ENCODE results near the gene GPATCH2L.

Gene GPATCH2L

DNA sequence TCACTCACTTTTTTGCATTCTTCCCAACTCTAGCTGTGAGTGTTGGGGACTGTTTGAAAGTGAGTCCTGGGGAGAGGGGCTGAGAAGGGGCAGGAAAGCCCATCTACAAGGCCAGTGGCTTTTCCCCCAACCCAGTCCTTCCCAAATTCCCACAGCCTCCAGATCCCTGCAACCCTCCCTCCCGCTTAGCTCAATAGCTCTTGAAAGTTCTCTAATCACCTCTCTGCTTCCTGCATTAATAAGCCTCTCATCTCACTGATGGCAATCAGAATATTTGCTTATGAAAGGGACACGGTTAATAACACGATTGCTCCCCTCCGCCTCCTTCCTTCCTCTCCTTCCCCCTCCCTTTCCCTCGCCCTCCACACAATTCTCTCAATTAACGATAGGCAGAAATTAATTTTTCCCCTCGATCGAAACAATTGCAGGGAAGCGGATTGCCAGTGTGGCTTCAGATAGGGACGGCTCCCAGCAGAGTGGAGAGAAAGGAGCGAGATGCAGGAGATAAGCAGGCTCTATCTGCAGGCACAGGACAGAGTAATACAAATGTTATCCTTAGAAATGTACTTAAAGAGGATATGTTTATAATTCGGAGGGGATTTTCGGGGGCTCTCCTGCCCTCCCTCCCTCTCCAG, 15.1 kb upstream of the GPATCH2L start:
- no peak for DNase-seq (ENCODE audit: low read depth)
- TF ChIP-seq, protein P1, sequence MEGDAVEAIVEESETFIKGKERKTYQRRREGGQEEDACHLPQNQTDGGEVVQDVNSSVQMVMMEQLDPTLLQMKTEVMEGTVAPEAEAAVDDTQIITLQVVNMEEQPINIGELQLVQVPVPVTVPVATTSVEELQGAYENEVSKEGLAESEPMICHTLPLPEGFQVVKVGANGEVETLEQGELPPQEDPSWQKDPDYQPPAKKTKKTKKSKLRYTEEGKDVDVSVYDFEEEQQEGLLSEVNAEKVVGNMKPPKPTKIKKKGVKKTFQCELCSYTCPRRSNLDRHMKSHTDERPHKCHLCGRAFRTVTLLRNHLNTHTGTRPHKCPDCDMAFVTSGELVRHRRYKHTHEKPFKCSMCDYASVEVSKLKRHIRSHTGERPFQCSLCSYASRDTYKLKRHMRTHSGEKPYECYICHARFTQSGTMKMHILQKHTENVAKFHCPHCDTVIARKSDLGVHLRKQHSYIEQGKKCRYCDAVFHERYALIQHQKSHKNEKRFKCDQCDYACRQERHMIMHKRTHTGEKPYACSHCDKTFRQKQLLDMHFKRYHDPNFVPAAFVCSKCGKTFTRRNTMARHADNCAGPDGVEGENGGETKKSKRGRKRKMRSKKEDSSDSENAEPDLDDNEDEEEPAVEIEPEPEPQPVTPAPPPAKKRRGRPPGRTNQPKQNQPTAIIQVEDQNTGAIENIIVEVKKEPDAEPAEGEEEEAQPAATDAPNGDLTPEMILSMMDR (IDR thresholded peaks at IDR 0.05; ENCODE audit: insufficient read depth, low read depth, low read length, missing control alignments) = no peak
- no peak overlapping the region for H3K4me3 ChIP-seq (ENCODE audit: low read depth, low read length)

DNA sequence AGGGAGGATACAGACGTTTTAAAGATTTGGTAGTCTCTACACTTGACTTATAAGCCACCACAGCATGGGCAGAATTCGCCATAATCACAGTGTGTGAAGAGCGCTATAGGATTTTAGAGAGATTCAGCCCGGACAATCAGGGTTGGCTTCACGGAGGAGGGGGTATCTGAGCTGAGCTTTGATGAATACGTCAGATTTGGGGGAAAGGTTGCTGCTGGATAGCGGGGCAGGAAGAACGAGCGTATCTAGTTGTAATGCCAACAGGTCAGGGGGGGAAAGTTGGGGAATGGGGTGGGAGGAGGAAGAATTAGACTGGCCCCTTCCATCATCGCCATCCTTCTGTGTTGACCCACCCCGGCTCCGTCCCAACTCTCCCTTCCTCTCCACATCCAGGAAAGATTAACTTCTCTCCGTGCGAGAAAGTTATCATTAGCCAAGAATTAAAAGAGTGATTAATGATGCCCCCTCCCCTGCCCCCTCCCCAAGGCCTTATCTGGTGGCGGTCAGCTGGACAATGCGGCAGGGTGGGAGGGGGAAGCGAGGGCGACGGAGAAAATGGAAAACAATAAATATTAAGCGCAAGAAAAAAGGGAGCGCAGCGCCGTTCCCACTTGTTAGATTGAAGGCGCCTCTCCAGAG, 13.5 kb upstream of the GPATCH2L start:
- no peak overlapping the region for H3K4me3 ChIP-seq (ENCODE audit: low read depth, low read length)
- DNase-seq (ENCODE audit: low read depth) = no peak
- TF ChIP-seq, protein P1 (IDR thresholded peaks at IDR 0.05; ENCODE audit: insufficient read depth, low read depth, low read length, missing control alignments) = no peak

DNA sequence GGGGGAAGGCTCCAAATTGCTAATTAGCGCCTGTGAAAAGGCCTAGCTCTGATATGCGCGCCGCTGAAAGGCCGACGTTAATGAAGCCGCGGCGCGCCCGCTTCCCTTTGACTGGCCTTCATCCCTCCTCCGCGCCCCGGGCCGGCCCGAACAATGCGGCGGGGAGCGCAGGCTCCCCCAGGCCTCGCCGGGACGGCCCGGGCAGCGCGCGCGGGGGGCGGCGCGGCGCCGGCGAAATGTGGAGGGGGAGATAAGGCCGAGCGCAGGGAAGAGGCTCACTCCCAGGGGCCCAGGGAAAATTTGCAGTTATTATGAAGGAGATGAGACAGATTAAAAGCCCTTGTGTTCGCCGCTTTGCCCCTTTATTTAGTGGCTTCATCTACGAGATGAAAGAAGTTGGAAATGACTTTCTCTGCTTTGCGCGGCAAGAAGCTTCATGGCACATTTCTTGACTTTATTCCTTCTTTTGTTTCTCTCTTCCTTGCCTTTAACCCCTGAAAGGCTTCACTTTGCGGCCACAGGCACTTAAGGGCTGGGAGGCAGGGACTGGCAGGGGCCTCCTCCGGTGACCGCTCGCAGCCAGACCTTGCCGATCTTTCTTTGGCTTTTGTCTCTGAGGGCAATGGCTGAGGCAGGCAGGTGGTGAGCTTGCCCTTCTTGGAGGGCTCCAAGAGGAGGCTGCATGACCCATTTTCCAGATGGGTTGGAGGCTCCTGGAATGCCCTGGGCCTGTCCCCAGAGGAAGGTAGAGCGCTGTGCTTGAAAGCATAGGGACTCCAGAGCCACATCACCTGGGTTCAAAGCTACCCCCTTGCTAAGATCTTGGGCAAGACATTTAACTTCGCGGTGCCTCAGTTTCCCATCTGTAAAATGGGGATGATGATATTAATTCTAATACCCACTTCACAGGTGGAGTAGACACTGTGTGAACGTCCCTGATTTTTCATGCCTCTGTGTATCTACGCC, 12.7 kb upstream of the GPATCH2L start:
- DNase-seq (ENCODE audit: low read depth) = no peak
- H3K4me3 ChIP-seq (ENCODE audit: low read depth, low read length) = no peak overlapping the region
- TF ChIP-seq, protein P1 (IDR thresholded peaks at IDR 0.05; ENCODE audit: insufficient read depth, low read depth, low read length, missing control alignments) = no peak

DNA sequence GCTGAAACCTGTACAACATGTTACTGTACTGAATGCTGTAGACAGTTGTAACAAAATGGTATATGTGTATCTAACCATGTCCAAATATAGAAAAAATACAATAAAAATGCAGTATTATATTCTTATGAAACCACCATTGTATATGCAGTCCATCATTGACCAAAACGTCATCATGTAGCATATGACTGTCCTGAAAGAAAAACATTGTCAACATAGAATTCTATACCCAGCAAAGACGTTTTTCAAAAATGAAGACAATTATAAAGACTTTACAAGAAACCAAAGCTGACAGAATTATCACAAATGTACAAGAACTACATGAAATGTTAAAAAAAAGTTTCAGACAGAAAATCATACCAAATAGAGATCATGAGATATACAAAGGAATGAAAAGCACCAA, 8.1 kb upstream of the GPATCH2L start:
- TF ChIP-seq, protein P1 (IDR thresholded peaks at IDR 0.05; ENCODE audit: insufficient read depth, low read depth, low read length, missing control alignments) = no peak
- H3K4me3 ChIP-seq (ENCODE audit: low read depth, low read length) = no peak overlapping the region
- DNase-seq (ENCODE audit: low read depth) = no peak

DNA sequence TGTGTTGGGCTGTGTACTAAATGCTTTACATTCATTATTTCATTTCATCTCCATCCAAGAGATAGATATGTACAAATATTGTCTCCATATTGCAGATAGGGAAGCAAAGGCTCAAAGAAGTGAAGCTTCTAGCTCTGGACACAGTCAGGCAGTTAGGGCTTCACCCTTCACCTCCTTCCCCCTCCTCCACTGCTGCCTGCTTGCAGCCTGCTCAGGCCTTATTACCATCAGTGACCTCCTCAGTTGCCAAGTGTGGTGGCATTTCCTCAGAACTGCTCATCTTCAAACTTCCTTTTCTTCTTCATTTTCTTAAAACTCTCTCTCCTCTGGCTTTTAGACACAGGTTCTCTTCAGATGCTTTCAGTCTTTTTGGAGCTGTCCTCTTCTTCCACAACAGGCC, 4.7 kb upstream of the GPATCH2L start:
- H3K4me3 ChIP-seq (ENCODE audit: low read depth, low read length) = no peak overlapping the region
- DNase-seq (ENCODE audit: low read depth) = no peak
- TF ChIP-seq, protein P1 (IDR thresholded peaks at IDR 0.05; ENCODE audit: insufficient read depth, low read depth, low read length, missing control alignments) = no peak

DNA sequence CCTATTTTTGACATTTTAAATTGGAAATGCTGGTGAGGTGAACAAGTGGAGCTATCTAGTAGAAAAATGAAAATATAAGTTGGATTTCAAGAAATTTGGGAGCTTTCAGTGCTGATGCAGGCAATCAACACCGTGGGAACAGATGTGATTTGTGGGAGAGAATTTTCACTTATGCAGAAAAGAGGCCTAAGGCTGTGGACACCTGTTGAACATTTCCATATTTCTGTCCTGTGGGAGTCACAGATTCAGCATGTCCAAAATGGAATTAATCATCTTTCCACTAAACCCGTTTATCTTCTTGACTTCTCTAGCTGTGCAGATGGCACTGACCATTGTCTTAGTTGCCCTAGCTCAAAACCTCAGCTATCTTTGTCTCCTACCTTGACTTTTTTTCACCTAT, 2.5 kb upstream of the GPATCH2L start:
- DNase-seq (ENCODE audit: low read depth) = no peak
- H3K4me3 ChIP-seq (ENCODE audit: low read depth, low read length) = no peak overlapping the region
- TF ChIP-seq, protein P1 (IDR thresholded peaks at IDR 0.05; ENCODE audit: insufficient read depth, low read depth, low read length, missing control alignments) = no peak
